GM12875 (cell line): ENCODE data around the gene ISM2.

Experiments
- H3K4me3 ChIP-seq: one replicate; pipeline ENCODE4 v1.5.1; 2011; ENCODE audit warnings: low read depth, low read length, control low read depth
- CTCF ChIP-seq: IDR thresholded peaks from 2 replicates; pipeline ENCODE4 v1.5.1; 2011; ENCODE audit warnings: low read depth, mild to moderate bottlenecking, control low read depth, inconsistent platforms, low read length, moderate library complexity, borderline replicate concordance; ENCODE audit not compliant: insufficient read depth

The ISM2 gene

GRCh38 chr14:77455966-77456640 lies 42.5 kb downstream of the ISM2 start:
- no peak for TF ChIP-seq CTCF
- H3K4me3 ChIP-seq = no peak overlapping the region

- TF ChIP-seq CTCF = no peak
- no peak overlapping the region for H3K4me3 ChIP-seq
Observed at GRCh38 chr14:77442196-77442595, 56.4 kb downstream of the ISM2 start.

DNA sequence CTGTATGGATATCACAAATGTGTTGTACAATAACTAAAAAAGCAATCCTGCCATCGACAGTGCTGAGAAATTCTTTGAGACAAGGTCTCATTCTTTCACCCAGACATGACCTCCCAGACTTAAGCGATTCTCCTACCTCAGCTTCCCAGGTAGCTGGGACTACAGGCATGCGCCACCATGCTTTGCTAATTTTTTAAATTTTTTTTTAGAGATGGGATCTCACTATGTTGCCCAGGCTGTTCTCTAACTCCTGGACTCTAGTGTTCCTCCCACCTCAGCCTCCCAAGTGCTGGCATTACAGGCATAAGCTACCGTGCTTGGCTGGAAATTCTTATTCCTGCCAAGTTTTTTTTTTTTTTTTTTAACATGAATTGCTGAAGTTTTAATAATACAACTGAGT lies 58.8 kb downstream of the ISM2 start:
- no peak overlapping the region for H3K4me3 ChIP-seq
- no peak for TF ChIP-seq CTCF

- H3K4me3 ChIP-seq = no peak overlapping the region
- no peak for TF ChIP-seq CTCF
Observed at GRCh38 chr14:77438596-77438995, 60.0 kb downstream of the ISM2 start.

DNA sequence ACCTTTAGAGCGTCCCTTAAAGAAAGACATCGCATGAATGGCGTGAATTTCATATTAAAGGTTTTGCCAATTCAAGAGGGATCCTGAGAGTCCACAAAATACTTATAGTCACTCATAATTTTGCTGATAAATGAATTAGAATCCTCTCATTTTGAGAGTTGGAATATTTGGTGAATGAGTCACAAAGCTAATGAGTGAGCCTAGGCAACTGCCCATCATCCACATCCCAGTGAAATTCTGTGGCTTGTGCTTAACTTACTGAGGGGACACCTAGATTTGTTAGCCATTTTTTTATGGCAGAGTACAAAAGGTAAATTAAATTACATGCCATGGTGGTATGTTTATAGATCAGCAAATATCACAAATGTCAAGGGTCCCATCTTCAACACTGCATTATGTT lies 62.6 kb downstream of the ISM2 start:
- no peak overlapping the region for H3K4me3 ChIP-seq
- no peak for TF ChIP-seq CTCF

DNA sequence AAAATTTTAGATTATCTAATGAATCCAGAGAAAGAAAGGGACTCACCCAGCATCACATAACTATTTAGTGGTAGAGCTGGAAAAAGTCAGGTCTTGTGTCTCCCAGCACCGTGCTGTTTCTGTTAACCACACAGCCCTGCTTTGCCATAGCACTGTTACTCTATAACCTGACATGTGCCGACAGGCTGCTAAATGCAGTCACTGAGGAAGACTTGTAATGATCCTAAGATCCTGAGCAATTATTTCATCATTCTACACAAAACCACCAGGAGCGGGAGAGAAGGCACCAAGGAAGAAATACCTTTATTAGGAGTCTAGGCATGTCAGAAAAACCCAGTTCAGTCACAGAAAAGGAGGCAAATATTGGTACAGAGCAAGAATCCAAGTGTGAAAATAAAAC lies 72.2 kb downstream of the ISM2 start:
- H3K4me3 ChIP-seq = no peak overlapping the region
- TF ChIP-seq CTCF = no peak

GRCh38 chr14:77424862-77425261 lies 73.8 kb downstream of the ISM2 start:
- no peak for TF ChIP-seq CTCF
- H3K4me3 ChIP-seq = no peak overlapping the region
